HG03139 (cell line): ENCODE data around the gene FADD.
"Not testable (repeated sequence)": the region's sequence is repeated elsewhere in the genome, so short reads cannot be mapped to it uniquely, and the experiment has no call there.

Source experiments
- ATAC-seq: cut with Tn5 transposase; IDR thresholded peaks from one replicate; pipeline ENCODE4 v1.9.1; 2021; ENCODE audit not compliant: unreplicated experiment

Gene FADD

DNA sequence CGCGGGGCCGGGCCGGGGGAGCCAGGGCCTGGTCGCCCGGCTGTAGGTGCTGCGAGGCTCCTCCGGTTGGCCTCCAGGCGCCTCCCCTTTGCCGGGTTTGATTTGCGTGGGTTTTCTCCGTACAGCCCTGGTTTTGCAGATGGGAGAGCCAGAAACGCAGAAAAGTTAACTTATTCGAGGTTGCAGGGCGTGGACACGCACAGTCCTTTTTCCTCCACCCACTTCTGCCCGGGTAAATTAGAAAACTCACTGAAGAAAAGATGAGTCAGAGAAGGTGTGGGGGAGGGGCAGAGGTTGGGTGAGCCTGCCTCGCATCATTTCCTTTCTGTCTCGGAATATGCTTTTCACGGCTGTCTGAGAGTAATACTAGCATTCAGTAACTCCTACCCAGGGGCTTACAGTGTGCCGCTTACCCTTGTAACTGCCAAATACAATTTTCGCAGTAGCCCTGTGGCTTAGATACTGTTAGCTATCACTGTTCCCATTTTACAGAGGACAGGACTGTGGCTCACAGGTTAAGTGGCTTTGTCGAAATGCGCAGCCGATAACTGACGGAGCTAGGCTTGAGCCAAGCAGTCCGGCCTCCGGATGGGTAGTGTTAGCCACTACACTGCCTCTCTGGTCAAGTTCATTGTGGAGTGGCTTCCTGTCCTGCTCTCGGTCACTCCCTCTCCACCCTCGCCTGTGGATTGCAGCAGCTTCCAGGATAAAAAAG, 812 bp downstream of the FADD start:
- peak; percentile 13 for ATAC-seq

DNA sequence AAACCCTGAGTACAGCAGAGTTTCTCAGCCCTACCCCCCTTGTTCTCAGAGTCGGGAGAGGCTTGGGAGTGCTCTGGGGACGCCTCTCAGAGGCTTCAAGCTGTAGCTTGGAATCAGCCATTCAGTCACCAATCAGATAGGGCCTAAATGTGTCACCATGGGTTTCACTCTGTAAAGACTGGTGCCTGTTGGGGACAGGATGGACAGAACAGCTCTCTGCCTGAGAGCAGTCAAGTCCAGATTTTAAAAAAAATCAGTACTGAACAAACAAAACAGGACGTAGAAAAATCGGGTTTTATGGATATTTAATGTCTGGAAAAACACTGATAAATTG, 1.3 kb downstream of the FADD start:
- ATAC-seq: no peak

DNA sequence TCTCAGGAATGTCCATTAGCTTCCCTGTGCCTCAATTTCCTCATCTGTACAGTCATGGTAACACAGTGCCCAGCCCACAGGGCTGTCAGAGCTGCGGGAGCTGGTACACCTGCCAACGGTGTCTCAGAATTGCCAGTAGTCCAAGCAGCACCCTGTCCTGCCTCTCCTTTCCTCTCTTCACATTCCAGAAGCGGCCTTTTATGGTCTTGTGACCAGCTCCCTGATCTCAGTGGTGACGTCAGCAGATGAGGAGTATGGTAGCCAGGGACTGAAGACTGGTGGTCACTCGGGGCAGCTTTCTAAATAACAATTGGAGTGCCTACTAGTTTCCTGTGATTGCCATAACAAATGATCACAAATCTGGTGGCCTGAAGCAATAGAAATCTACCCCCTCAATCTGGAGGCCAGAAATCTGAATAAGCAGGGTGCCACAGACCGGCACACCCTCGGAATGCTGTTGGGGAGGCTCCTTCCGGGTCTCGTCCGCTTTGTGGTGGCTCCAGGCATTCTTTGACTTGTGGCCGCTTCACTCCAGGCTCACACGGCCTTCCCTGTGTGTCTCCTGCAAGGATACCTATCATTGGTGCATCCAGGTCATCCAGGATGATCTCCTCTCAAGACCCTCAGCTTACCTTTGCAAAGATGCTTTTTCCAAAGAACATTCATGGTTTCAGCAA, 2.1 kb downstream of the FADD start:
- ATAC-seq: no peak

DNA sequence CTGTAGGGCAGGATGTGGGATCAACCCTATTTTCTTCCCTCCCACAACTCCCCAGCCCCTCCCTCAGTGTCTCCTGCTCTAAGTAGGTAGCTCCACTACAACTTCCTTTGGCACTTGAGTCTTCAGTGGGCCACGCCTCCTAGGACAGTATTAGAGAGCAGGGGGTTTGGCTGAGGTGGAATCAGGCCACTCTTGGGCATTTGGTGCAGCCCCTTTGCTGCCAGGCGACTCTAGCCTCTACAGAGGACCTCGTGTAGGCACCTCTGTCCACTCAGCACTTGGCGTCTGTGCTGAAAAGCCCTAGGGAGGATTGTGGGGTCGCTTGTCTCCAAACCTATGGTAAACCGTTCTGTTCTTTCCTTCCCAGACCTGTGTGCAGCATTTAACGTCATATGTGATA, 2.7 kb downstream of the FADD start:
- ATAC-seq: no peak

DNA sequence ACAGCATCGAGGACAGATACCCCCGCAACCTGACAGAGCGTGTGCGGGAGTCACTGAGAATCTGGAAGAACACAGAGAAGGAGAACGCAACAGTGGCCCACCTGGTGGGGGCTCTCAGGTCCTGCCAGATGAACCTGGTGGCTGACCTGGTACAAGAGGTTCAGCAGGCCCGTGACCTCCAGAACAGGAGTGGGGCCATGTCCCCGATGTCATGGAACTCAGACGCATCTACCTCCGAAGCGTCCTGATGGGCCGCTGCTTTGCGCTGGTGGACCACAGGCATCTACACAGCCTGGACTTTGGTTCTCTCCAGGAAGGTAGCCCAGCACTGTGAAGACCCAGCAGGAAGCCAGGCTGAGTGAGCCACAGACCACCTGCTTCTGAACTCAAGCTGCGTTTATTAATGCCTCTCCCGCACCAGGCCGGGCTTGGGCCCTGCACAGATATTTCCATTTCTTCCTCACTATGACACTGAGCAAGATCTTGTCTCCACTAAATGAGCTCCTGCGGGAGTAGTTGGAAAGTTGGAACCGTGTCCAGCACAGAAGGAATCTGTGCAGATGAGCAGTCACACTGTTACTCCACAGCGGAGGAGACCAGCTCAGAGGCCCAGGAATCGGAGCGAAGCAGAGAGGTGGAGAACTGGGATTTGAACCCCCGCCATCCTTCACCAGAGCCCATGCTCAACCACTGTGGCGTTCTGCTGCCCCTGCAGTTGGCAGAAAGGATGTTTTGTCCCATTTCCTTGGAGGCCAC, 3.3 kb downstream of the FADD start:
- no peak for ATAC-seq

DNA sequence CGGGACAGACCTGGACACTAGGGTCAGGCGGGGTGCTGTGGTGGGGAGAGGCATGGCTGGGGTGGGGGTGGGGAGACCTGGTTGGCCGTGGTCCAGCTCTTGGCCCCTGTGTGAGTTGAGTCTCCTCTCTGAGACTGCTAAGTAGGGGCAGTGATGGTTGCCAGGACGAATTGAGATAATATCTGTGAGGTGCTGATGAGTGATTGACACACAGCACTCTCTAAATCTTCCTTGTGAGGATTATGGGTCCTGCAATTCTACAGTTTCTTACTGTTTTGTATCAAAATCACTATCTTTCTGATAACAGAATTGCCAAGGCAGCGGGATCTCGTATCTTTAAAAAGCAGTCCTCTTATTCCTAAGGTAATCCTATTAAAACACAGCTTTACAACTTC, 3.9 kb downstream of the FADD start:
- ATAC-seq: no peak

DNA sequence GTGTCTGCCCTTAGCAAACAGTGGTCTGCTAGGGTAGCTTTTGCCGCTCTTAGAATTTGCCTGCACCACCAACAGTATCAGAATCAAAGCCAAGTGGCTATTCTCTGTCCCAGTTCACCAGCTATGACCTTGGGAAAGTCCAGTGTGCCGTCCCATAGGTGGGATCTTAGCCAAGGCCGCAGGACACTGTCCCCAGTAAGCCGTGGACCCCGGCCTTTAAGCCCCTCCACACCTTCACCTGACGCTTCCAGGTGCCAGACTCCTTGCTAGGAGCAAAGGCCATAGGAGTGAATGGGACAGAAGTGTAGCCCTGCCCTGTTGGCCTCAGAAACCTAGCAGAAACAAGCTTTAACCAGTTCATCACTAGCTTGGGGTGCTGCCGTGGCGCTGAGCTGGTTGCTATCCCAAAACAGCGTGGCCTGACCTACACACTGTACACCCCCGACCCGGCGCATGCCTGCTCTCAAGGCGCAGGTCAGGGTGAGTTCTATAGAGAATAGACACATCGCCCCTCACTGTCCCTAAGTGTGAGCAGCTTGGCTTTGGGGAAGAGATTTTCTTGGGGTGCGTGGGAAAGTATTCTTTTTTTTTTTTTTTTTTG, 4.5 kb downstream of the FADD start:
- no peak for ATAC-seq

DNA sequence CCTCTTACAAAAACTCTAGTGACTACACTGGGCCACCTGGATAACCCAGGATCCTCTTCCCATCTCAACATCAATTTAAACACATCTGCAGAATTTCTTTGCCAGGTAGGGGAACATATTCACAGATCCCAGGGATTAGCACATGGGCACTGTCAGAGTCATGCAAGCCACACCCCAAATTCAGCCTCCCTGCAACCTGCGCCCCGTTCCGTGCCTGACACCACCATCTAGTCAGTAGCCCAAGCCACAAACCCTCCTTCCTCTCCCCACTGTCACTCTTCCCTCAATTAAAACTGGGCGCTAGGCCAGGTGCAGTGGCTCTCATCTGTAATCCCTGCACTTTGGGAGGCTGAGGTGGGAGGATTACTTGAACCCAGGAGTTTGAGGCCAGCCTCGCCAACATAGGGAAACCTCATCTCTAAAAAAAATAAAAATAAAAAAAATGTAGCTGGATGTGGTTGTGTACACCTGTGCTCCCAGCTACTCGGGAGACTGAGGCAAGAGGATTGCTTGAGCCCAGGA, 6.4 kb downstream of the FADD start:
- no peak for ATAC-seq

DNA sequence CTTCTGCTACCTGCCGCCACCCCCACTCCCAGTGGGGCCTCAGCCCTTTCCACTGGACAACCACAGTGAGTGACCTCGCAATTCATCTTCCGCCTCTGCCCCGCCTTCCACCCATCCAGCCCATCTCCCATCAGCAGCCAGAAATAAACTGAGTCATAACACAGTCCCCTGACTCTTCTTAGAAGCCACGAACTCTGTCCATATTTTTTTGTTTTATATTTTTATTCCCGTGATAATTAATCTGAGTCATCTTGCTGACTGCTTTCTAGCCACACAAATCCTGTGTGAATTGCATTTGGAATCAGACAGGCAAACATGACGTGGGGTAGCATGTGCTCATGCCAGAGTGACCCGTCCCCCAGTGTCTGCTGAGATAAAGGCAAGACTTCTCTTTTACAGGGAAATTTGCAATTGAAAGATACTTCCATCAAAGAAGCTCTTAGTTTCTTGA, 7.0 kb downstream of the FADD start:
- no peak for ATAC-seq

DNA sequence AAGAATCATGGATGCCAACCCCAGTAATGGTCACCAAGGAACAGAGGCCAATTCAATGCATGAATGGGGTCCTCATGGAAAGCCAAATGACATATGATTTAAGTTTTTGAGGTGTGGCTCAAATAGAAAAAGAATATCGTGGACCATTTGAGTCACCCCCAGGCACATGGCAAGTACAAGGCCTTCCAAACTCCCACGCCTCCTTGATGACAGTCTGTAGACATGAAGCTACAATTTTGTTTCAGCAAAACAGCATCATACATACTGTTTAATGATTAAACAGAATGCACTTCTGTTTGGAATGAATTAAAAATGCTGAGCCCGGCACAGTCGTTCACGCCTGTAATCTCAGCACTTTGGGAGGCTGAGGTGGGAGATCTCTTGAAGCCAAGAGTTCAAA, 7.4 kb downstream of the FADD start:
- ATAC-seq: no peak

DNA sequence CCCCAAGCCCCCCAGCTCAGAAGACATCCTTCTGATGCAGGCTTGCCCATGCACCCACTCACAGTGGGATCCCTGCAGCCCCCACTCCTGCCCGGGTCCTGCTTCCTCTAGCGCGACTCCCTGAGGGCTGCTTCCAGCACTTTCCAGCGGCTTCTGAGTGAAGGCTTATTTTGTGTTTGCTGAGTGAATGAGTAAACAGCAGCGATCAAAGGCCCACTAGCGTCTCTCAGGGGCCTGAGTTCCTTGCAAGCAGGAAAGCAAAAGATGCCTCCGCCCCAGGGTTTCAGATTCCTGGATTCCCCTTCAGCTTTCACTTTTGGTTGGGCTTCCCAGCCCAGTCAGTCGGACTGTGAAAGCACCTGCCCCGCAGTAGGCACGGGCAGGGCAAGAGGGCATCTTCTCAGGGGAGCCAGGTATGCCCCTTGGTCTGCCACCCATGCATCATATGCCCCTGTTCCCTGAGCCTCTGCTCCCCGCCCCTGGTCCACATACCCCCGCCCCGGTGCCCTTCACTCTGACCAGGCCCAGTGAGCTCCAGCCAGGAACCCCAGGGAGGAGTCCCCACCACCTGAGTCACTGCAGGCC, 9.2 kb downstream of the FADD start:
- ATAC-seq: no peak

DNA sequence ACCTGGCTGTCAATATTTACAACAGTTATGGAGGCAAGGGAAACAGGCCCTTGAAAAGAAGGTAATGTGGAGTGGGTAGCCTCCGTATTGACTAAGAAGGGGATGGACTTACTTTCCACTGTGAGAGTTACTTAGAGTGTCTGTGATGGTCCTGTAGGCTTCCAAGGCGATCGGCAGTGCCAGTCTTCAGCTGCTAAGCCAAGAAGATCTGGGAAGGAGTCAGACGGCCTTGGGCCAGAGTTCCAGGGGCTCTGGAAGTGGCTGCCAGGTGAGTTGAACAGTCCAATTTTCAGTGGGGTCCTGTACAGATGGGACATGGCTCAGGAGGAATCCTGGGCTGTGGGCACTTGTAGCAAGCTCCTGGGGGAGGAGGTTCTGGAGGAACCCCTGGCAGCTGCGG, 14.3 kb downstream of the FADD start:
- ATAC-seq: not testable (repeated sequence)

DNA sequence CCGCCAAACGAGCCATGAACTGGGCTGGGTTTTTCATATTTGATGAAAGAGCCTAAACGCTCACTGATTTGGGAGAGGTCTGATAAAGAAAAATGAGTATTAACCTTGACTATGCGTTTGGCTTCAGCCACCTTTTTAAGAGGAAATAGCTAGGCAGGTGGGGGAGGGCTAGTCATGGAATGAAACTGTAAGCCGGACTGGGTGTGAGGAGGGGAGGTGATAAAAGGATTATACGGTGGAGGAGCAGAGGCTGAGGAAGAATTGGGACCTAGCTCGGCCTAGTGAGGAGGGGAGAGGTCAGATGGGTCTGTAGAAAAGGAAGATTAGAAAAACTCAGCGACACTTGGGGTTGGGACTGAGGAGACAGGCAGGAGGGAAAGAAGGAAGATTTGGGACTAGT, 15.0 kb downstream of the FADD start:
- ATAC-seq: not testable (repeated sequence)

DNA sequence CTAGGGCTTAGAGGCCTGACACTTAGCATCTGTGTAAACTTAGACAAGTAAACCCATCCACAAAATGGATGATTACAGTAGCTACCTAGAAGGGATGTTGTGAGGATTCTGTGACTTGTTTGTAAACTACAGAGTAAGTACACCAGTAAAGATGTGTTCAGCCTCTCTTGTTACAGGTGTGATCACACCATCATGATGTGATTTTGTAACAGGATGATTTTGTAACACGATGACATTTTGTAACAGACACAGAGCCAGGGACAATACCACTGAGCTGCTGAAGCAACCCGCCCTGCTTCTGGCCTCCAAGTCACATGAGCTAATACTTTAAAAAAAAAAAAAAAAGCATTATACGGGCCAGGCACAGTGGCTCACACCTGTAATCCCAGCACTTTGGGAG, 17.0 kb downstream of the FADD start:
- ATAC-seq: no peak

DNA sequence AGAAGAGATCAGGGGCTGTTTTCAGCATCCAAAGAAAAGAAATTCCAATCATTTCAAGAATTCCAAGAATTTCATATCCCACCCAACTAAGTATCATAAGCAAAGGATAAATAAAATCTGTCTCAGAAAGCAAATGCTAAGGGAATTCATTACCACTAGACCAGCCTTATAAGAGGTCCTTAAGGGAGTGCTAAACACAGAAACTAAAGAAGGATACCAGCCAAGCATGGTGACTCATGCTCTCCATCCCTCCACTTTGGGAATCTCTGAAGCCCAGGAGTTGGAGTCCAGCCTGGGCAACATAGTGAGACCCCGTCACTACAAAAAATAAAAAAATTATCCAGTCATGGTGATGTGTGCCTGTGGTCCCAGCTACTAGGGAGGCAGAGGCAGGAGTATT, 17.8 kb downstream of the FADD start:
- ATAC-seq: no peak

DNA sequence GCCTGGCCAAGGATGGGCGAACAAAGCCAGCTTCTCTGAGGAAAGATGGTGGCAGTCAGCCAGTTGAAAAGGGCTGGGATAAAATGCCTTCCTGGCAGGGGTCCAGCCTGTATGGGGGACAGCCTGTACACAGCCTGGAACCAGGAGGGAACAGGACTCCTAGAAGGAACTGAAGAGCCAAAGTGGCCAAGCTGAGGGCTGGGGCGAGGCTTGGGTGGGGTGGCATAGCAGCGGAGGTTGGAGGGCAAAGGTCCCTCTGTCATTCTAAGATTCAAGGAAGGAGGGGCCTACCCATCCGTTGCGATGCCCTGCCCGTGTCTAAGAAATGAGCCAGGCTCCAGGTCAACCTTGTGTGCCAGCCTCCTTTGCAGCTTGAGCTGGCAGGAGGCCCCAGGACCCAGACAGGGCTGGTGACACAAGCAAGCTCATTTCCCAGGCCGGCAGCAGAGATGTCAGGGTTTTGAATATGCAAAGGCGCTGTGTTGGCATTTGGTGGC, 22.6 kb downstream of the FADD start:
- no peak for ATAC-seq

DNA sequence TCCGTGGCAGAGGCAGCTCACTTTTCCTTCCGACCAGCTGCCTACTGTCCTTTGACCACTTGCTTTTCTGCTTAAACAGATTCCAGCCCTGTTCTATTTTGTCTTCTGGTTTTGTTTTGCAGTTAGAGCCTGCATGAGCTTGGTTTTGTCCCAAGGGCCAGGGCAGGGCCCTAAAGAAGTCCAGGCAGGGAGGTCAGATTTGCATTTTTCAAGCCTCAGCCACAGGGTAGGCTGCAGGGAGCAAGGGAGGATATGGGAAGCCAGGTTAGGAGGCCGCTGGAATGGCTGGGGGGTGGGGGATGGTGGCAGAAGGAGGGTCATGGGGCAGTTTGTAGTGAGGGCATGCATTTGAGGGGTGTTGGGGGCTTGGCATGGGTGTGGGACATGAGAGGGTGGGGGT, 23.1 kb downstream of the FADD start:
- ATAC-seq: no peak

DNA sequence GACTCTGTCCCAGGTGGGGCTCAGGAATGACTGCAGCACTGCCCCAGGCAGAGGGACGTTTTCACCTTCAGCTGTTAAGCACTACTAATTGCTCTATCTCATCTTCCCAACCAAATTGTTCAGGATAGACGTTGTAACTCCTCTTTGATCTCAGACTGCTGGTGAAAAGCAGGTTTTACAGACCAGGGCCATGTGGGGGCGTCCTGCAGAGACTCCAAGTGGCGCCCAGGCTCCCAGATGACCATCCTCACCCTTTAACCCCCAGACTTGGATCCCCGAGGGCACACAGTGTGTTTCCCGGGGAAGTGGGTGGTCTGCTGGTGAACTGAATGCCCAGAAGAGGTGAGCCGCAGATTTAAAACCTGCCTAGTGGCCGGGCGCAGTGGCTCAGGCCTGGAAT, 23.9 kb downstream of the FADD start:
- no peak for ATAC-seq

DNA sequence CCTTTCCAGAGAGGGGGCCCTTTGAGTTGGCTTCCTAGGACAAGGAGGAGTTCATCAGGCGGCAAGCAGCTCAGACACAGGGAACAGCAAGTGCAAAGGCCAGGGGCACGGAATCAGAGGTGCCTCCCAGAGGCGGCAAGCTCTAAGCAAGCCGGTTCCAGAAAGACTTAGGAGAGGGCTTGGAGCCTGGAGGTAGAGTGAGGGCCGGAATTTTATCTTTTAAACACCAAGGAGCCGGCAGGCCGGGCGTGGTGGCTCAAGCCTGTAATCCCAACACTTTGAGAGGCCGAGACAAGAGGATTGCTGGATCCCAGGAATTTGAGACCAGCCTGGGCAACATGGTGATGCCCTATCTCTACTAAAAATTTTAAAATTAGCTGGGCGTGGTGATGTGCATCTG, 26.6 kb downstream of the FADD start:
- ATAC-seq: no peak

DNA sequence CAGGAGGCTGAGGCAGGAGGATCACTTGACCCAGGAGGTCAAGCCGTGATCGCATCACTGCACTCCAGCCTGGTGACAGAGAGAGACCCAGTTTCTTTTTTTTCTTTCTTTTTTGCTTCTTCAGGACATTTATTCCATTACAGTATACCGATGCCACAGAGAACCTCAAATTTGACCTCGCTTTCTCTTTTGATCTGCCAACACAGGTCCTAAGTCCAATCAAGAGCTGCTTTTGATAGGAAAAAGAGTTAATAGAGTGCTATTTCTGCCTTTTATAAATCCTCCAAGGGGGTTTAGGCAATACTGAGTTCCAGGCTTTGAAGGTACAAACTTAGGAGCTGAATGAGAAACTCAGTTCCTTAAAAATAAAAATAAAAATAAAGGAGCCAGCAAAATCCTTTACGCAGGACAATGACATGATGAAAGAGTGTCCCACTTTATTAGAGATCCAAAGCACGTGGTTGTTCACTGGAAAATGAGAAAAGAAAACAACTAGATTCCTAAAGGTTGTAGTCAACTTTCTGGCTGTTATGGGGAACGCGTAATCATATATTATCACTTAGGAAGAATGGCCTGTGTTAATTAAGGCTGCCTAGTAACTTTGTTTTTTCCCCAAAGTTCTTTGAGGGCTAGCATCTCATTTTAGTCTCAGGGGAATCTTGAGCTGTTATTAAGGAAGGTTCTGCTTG, 27.2 kb downstream of the FADD start:
- ATAC-seq: no peak
